AG08396 (cell line): ENCODE results near the gene CFAP97.
A peak's percentile ranks its signal among the peaks of the same experiment; 100 is the strongest.
"Not testable (repeated sequence)": the region's sequence is repeated elsewhere in the genome, so short reads cannot be mapped to it uniquely, and the experiment has no call there.

Experiments
- DNase-seq: peaks from one replicate; pipeline ENCODE4 v3.0.0; 2012; ENCODE audit warnings: low spot score, mixed read lengths

The CFAP97 gene

GRCh38 chr4:185222598-185222997 is 18.8 kb upstream of the CFAP97 start:
- peak; percentile 73 for DNase-seq

- no peak for DNase-seq
Observed at GRCh38 chr4:185221912-185222311, 18.1 kb upstream of the CFAP97 start.

GRCh38 chr4:185221491-185221890 is 17.7 kb upstream of the CFAP97 start:
- no peak for DNase-seq

GRCh38 chr4:185219551-185220344 is 15.9 kb upstream of the CFAP97 start:
- DNase-seq = no peak

DNA sequence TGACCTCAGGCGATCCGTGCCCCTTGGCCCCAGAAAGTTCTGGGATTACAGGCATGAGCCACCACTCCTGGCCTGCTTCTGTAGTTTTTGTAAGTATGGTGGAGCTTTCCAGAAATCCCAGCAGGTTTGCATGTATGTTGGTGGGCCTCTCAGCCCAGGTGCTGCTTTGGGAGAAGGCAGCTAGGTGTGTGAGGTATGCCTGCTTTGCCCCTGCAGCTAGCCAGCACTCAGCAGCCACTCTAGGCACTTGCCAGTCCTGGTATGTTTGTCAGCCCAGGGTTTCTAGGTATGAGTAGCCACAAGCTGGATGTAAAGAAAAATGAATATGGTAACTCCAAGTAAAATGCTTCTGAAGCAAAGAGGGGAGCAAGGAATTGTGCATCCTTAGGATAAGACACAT is 14.5 kb upstream of the CFAP97 start:
- no peak for DNase-seq

DNA sequence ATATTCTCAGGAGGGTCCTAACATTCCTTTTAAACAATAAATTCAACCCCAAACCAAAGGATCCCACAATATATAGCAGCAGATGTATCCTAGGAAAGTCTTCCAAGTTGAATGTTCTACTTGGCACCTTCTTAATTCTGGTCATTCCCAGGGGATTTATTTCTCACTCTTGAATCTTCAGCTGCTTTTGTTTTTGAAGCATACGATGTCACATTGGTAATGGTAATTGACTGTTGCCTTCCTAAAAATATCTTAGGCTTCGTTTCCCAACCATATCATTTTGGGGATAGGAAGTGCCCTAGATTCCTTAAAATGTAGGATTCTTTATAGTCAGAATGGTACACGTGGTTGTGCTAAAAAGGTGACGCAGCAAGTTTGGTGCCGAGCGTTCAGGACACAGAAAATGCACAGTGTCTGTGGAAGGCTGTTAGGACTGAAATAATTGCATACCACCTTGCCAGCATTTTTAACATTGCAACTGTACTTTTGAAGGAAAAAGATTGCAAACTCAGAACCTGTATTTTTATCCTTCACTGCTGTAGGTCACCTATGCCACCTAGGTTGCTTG is 13.7 kb upstream of the CFAP97 start:
- DNase-seq = no peak

- DNase-seq = no peak
Observed at GRCh38 chr4:185215261-185215660, 11.5 kb upstream of the CFAP97 start.

- DNase-seq = no peak
Observed at GRCh38 chr4:185213877-185214276, 10.1 kb upstream of the CFAP97 start.

GRCh38 chr4:185212581-185212980 is 8.8 kb upstream of the CFAP97 start:
- DNase-seq = no peak

DNA sequence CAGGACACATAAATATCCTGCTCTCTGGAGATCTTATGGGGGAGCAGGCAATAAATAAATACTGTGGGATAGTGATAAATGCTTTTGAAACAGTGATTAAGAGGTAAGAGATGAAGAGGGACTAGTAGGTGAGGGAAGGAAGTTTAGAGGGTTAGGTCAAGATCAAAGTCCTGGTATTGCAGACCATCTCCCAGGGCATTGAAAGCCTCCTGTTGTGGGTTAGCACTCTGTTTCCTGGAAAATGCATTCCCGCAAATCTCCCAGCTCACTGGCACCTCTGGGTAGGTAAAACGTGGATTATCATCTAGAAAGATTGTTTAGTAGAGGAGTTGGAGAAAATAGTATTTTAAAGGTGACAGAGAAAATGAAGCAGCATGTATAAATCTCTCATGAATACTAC is 7.8 kb upstream of the CFAP97 start:
- DNase-seq = no peak

- DNase-seq = no peak
Observed at GRCh38 chr4:185211035-185211434, 7.2 kb upstream of the CFAP97 start.

- DNase-seq = peak; percentile 56
Observed at GRCh38 chr4:185210102-185210981, 6.5 kb upstream of the CFAP97 start.

GRCh38 chr4:185209852-185210101 is 6.0 kb upstream of the CFAP97 start:
- DNase-seq = not testable (repeated sequence)

DNA sequence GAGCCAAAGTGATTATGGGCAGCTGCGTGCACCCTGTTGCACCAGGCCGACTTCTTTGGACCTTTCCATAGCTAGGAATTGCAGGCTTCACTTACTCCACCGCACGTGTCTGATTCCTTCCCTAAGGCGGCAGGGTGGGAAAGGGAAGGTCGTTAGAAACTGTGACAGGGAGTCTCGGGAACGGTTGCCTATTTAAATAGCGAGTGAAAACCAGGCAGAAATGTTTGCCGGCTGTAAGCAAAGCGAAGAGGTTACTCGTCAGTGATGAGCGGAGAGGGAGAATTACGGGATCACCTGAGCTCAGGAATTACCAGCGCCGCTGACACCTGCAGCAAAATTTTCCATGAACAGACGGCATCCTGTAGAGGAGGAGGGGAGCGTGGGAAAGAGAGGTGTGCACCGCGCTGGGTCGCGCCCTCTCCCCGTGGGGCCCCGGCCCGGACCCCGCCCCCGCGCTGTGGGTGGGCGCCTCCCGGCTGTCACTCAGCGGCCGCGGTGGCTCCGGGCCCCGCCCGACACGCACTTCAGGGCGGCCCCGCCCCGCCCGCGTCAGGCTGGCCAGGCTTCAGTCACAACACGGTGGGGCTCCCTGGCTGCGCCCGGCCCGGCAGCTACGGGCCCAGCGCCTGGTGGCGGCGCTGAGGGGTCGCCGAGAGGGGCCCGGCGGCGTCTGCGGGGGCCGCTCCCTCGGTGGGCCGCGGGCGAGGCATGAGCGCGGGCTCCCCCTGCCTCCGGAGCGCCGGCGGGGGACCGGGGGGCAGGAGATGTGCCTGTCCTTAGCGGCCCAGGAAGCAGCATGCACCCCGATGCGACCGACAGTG is 5.4 kb upstream of the CFAP97 start, which contains the start of gene SNX25:
SNX25 (plus strand) TSS at position 568 of the 821 bp plus-strand sequence; CDS start at position 797, 229 bp downstream.
- DNase-seq = peak; percentile 85

- no peak for DNase-seq
Observed at GRCh38 chr4:185207466-185207865, 3.7 kb upstream of the CFAP97 start.

DNA sequence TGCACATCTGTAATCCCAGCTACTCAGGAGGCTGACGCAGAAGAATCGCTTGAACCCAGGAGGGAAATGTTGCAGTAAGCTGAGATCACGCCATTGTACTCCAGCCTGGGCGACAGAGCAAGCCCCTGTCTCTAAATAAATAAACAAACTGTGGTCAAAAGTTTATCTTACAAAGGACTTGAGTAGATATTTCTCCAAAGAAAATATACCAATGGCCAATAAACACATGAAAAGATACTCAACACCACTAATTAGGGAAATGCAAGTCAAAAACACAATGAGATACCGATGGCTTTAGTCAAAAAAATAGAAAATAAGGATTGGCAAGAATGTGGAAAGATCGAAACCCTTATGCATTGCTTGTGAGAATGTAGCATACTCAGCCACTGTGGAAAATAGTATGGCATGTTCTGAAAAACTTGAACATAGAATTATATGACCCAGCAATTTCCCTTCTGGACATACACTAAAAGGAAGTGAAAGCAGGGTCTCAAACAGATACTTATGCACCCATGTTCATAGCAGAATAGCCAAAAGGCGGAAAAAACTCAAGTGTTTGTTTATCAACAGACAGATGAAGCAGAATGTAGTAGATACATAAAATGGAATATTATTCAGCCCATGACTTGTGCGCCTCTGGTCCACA is 2.0 kb upstream of the CFAP97 start:
- no peak for DNase-seq

DNA sequence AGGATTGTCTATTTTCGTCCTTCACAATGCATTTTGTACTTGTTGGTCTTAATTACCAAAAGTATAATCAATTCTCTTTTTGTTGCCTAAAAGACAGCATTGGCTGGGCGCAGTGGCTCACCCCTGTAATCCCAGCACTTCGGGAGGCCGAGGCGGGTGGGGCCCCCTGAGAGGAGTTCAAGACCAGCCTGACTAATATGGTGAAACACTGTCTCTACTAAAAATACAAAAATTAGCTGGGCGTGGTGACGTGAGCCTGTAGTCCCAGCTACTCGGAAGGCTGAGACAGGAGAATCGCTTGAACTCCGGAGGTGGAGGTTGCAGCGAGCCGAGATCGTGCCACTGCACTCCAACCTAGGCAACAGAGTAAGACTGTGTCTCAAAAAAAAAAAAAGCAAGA is 1.3 kb upstream of the CFAP97 start:
- DNase-seq = not testable (repeated sequence)

- DNase-seq = no peak
Observed at GRCh38 chr4:185204238-185204910, 574 bp upstream of the CFAP97 start.

- DNase-seq = no peak
Observed at GRCh38 chr4:185202984-185203485, 765 bp downstream of the CFAP97 start.
